ENCODE measurements around the gene CLCN2.
A peak's percentile ranks its signal among the peaks of the same experiment; 100 is the strongest.

Gene CLCN2

DNA sequence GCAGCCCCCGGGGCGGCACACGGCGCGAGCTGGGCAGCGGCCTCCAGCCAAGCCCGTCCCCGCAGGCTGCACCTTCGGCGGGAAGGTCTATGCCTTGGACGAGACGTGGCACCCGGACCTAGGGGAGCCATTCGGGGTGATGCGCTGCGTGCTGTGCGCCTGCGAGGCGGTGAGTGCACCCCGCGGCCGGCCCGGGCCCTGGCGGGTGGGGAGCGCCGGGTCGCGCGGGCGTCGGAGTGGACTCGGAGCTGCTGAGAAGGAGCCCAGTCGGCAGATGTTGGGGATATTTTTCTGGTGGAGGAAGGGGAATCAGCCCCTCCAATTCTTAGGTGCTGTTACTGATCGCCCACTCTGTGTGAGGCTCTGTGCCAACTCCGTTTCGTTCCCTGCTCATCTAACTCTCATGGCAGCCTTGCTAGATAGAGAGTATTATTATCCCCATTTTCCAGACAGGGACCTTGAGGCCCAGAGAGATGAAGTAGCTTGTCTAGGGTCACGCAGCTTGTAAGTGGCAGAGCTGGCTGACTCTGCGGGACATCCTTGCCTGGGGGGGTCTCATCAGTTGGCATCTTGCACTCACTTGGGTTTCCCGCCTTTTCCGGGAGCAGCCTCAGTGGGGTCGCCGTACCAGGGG, 19.3 kb upstream of the CLCN2 start:
- no peak for DNase-seq

DNA sequence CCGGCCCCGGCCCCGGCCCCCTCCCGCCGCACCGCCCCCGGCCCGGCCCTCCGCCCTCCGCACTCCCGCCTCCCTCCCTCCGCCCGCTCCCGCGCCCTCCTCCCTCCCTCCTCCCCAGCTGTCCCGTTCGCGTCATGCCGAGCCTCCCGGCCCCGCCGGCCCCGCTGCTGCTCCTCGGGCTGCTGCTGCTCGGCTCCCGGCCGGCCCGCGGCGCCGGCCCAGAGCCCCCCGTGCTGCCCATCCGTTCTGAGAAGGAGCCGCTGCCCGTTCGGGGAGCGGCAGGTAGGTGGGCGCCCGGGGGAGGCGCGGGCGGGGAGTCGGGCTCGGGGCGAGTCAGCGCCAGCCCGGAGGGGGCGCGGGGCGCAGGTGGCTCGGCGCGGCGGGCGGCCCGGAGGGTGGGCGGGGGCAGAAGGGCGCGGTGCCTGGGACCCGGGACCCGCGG, 18.8 kb upstream of the CLCN2 start:
- peak; percentile 17 for DNase-seq

DNA sequence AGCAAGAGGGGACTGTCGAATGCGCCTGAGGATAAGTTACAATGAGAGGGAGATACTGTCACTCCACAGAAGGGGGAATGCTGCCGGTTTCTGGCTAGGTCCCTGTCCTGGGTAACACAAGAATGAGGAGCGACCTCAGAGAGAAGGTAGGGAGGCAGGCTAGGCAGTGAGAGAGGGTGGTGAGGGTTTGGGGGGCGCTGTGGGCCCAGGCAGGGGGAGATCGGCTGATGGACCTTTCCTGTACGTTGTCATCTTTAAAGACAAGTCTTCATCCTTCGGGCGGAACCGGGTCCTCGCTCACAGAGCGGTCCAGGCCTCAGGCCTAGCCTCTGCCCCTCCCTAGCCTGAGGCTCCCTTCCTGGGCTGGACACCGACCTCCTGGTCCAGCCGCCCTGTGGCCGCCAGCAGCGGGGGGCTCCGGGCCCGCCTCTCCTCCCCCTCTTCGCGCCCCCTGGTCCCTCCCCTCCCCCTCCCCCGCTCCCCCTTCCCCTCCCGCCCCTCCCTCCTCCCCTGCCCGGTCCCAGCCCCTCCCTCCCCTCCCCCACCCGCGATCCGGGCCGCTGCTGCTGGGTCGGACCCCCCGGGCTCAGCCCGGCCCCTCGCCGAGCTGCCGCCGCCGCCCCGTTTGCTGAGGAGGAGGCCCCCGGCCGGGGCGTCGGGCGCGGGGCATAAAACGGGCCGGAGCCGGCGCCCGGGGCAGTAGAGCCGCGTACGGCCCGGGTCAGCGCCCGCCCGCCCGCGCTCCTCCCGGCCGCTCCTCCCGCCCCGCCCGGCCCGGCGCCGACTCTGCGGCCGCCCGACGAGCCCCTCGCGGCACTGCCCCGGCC, 18.2 kb upstream of the CLCN2 start, which contains the start of gene CHRD:
TSS of gene CHRD (plus strand) at position 697 of the 827 bp plus-strand sequence. CDS start 265 bp downstream, outside the sequence.
- DNase-seq, result no peak

DNA sequence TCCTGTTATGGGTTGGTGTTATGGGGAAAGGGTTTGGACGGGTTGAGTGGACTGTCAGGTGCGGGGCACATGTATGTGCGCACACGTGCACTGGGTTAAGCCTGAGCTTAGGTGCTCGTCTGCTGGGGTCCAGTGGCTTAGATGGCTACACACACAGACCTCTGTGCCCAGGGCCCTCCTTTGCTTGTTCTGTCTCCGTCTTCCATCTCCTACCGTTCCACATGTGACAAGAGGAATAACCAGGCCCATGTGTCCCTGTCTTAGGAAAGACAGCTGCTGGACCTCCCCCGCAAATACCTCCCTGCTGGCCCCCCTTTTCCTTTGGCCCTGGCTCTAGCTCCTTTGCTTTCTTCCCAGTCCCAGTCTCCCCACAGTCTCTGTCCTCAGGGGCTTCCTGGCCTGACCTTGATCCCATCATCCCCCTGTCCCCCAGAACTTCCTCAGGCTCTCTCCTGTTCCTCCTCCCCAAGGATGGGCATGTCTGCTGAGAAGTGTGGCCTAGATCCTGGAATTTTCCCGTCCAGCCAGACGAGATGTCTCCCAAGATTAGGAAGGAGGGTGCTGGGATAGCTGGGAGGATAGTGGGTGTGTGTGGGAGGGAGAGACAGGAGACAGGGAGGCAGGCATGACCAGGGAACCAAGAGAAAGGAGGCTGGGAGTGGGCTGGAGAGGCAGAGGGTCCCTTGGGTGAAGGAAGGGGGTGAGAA, 17.4 kb upstream of the CLCN2 start:
- no peak for DNase-seq

DNA sequence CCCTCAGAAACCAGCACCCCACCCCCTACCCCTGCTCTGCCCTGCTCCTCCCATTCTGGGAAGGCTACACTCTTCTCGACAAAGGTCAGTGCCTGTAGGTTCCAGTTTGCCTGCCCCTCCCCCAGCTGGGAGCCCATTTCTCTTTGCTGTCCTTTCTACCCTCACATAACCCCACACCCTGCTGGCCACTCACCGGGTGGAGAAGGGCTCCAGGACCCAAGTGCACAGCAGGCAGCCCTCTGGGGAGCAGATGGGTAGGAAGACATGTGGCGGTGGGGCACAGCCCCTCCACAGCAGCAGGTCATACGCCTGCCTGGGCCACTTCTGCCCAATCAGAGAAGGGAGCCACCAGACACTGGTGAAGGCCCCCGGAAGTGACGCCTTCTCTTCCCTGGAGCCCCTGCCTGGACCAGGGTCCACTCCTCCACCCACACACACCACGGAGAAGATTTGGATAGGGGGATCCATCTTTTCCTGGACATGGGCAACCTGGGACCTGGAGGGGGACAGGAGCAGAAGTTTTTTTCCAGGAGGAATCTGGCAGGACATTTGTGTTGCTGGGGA, 16.6 kb upstream of the CLCN2 start, which contains the start of gene THPO:
TSS of gene THPO (minus strand) at position 326 of the 564 bp plus-strand sequence. CDS start 1,948 bp downstream, outside the sequence.
- no peak for DNase-seq

DNA sequence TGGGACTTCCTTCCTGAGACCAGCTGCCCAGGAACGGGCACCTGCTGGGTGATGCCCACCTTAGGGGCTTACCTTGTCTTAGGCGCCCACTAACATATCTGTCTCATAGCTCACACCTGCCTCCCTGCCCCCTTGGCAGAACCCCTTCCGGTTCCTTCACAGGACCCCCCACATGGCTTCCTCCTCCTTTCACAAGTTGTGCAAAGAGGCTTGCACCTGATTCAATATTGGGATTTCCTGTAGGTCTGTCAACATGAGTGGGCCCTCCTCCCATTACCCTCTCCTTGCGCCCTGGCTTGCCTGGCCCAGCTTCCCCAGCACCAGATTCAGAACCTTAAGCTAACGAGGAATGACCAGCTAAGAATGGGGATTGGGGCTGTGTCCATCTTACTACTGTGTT, 16.0 kb upstream of the CLCN2 start:
- no peak for DNase-seq

DNA sequence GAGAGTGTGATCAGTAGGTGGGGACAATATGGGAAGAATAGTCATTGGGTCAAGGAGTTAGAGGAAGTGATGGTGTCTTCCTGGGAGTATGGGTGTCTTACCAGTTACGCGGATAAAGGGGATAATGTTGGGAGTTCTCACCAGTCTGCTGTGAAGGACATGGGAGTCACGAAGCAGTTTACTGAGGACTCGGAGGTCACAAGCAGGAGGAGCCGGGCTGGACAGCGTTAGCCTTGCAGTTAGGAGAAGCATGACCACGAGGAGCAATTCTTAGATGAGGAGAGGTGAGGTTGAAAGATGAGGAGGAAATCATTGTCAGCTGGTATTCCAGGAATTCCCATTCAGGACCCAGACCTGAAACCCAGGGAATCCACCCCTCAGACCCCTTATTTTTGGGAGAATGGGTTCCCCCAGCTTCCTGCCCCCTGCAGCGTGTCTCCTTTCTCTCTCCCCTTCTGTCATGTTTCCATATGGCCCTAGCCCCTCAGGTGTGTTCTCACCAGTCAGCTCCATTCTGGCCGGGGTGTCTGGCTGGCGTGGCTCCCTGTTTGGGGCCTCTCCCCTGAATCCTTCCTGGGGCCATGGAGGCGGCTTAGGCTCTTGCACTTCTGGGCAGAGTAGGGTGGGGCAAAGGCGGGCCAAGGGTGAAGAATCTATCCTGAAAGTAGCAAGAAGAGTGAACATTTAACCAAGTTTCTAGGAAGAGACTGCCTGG, 14.5 kb upstream of the CLCN2 start:
- DNase-seq, result no peak

DNA sequence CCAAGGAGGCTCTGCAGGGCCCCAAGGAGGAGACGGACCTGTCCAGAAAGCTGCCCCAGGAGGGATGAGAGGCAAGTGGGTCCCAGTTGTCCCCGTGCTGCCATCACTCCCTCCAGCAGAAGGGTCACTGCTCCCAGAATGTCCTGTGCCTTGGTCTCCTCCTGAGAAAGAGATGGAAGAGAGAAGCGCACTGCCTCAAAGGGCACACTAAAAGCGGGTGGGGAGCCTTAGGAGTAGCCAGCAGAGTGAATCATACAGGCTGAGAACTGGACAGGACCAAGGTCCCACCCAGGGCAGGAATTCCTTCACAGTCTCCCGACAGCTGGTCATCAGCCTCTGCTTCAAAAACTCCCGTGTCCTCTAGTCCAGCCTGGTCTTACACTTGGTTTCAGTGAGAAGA, 12.0 kb upstream of the CLCN2 start:
- DNase-seq, result no peak

DNA sequence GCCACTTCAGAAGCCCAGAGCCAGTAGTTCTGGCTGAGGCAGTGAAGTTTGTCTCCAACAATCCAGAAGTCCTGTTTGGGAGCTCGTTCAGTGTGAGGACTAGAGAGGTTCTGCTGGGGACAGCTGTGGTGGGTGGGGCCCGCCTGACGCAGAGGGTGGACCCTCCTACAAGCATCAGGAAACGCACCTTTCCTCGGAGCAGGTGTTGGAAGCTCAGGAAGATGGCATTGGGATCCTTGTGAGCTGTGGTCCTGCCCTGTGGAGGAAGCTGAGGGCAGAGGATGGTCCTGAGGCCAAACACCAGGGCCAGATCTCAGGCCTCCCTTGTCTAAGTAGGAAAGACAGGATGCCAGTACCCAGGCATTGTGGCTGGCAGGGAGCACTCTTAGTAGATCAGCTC, 11.5 kb upstream of the CLCN2 start:
- DNase-seq, result no peak

DNA sequence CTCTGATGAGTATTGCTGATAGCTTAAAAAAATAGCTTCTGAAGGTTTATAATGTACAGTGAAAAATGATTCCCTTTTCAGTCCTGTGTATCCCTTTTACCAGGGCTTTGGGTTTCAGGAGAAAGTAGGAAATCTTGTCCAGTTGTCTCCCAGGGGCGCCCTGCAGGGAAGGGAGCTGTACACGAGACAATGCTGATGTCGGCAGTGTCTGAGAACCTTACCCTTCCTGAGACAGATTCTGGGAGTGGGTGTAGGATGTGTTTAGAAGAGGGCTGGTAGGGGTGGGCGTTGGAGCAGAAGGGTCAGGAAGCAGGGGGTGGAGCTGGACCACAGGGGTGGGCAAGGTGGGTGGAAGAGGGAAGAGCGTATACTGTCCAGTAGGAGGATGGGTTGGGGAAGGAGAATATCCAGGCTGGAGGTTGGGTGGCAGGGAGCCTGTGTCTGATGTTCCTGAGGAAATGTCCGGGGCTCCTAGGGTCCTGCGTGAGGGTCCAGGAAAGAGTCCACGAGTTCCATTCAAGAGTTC, 11.0 kb upstream of the CLCN2 start:
- no peak for DNase-seq

DNA sequence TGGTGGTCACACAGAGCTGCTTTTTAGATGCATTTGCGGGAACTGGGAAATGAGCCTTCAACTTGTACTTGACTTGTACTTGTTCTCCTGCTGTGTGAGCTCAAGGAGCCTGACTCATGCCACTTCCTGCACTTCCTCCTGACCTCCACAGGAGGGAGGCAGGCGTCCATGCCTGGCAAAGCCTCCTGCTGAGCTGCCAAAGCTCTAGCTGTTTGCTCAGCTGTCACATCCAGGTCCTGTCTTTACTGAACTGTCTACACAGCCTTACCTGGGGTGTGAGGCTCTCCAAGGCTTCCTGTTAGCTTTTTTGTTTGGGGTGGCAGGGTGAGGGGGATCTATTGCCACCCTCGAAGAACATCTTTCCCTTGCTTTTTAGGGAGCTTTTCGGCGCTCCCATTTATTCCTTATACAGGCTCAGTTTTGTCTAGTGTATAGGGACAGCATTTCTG, 10.2 kb upstream of the CLCN2 start:
- peak; percentile 66 for DNase-seq

DNA sequence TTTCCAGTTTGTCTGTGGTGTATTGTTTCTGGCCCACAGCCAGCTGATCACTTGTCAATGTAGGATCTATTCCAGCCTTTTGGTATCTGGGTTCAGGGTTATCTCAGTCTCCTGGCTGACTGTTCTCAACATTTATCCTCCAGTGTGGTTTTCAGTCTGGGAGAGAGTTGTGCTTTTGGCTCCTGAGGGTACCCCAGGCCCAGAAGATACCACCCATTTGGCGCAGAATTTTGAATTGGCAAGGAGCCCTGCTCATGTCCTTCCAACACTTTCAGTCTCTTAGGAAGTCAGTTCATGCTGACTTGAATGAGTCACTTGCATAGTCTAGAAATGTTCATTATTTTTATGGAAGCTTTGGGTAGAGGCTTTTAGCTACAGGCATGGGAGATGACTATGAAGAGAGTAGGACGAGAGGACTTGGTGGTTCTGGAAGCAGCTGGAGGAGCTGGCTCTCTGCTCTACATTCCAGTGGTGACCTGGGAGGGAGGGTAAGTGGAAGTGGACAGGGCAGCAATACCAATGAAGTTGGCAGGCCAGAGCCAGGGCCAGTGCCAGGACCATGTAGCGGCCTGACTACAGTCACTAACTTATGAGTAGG, 7.3 kb upstream of the CLCN2 start:
- DNase-seq, result no peak

DNA sequence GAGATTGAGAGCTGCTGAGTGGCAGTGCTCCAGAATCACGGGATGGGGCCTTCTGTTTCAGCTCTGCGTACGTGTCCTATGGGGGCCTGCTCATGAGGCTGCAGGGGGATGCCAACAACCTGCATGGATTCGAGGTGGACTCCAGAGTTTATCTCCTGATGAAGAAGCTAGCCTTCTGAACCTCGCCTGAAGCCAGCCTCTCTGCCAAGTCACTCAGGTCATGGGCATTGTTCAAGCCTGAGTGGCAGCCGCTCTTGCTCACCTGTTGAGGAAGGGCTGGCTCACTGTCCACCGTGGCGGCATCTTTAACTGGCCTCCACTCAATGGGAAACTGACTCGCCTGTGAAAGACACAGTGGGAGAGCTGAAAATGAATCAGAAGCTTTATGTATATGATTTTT, 6.7 kb upstream of the CLCN2 start:
- DNase-seq, result no peak

DNA sequence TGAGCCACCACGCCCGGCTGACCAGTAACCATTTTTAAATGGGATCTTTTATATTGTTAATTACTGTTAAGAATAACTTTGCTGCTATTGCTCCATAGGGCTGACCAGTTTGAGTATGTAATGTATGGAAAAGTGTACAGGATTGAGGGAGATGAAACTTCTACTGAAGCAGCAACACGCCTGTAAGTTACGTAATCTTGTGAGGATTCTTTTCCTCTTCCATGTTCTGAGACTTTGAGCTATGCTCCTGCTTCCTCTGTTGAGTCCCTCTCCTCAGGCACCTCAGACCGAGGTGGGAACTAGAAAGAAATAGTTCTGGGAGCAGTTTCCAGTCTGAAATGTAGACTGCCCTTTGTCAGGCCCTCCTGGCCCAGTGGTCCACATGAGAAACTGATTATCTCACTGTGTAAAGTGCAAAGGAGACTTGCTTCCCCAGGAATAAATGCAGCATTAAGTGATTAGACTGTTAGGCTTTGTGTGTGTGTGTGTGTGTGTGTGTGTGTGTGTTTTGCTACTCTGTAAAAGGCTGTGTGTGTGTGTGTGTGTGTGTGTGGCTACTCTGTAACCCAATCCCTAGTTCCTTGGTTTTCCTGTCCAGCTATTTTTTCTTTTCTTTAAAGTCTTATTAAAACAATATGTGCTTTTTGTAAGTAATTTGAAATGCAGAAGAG, 5.3 kb upstream of the CLCN2 start:
- no peak for DNase-seq

DNA sequence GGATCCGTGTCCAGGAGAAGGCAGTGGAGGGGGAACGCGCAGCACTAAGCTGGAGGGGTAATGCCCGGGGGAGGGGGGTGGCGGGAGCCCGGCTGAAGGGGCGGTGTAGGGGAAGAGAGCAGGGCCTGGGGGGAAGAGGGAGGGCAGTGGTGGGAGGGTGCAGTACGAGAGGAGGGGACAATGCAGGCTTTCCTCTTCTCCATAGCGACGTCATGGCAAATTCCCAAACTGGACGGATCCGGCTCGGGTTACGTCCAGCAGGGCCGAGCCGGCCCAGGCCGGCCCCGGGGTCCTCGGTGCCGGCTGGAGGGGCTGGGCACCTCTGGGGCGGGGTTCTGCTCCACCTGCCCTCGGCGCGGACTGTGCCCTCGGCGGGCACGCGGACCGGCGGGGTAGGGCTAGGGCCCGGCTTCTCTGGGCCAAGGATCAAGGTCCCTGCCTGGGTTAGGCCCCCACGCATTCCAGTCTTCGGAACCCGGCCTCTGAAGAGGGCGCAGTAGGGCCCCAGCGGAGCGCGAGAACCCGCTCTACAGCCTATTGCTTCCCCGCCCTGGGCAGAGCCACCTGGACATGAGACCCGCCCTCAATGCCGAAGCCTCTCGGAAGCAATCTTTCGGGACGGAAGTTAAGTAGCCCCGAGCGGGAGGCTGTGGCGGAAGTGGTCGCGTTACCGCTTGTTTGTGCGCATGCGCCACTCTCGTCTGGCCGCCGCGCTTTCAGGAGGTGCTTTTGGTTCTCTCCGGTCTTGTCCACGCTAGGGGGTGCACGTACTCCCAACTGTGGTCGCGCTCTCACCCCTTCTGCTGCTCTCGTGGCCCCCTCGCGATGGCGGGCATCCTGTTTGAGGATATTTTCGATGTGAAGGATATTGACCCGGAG, 1.5 kb upstream of the CLCN2 start:
- peak; percentile 95 for DNase-seq

DNA sequence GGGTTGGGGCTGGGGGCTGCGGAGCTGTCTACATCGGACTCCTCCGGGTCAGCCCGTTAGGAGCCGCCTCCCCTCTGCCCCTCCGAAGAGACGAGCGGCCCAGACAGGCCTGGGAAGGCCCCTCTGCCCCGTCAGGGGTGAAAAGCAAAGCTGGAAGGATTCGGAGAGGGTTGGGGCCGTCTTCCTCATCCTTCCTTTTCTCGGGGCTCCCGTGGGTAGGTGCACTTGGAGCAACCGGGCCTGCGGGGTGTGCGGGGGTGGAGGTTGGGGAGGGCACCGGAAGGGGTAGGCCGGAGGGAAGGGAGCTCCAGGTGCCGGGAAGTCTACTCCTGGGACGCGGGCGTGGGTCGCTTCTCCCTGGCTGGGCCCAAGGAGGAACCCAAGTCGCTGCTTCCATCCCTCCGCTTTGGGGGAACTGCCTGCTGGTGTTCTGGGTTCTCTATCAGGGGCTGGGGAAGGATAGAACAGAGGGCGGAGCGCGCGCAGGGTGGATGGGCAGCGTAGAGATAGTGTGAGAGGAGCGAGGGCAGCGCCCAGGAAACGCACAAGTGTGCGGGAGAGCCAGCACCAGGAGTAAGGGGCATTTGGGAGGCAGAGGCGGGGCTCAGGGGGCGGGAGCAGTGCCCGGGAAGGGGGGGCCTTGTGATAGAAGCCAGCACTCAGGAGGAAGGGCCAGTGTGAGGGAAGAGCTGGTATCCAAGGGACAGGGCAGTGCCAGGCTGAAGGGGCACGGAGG, 695 bp upstream of the CLCN2 start:
- DNase-seq, result peak; percentile 39

DNA sequence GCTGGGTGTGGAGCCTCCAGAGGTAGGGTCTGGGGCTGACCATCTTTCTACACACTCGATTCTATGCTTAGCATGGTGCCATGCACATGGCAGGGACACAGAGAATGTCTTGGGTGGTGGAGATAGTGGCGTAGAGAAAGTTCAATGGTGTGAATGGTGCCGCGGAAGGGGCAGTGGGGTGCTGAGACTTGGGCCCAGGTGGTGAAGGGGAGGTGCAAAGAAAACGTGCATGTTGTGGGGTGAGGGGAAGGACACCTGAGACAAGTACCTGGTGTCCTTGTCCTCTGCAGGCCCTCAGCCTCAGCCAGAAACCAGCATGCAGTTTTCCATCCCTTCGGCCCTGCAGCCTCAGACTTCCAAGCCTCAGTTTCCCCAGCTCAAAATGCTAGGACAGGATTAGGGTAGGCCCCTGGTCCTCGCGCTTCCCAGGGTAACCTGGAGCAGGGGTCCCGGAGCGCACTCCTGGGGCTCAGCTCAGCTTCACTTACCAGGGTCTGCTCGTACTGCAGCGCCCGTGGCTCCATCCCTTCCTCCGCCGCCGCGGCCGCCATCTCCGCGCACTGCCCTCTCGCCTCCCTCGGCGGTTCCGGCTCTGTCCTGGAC, 375 bp downstream of the CLCN2 start:
- DNase-seq, result no peak

DNA sequence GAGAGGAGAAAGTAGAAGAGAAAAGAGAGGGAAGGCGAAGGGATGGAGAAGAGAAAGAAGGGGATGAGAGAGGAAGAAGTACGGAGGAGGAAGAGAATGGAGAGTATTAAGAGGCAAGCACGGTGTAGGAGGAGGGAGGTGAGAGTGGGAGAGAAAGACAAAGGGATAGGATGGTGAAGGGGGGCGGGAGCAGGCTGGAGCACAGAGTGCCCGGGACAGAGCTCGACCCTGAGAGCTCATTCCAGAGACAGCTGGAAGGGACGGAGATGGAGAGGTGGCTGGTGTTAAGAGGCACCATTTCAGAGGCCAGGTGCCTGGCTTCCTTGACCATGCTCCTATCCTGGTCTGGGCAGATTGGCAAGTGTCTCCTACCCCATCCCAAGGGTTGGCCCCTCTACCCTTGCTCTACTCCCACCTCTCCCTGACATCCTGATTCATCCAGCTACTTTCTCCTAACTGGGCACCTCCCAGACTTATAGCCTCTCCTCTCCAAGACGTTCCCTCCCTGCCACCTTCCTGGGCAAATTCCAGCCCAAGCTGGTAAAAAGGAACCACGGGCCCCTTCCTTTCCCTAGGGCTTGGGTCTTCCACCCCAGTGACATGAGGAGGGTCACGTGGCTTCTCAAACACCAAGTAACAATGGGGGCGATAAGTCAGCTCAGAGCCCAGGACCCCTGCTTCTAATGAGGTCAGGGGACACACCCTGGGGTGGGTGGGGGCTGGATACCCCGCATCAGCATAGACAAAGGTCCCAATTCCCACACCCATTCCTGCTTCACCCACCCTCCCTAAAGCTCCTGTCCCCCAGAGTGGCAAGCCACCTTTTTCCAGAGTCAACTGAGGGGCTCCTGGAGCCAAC, 1.1 kb downstream of the CLCN2 start:
- DNase-seq, result no peak

All from CD4-positive, alpha-beta T cell treated with Interleukin-21 for 1 hour (primary cell).